Fibroblast of mammary gland (primary cell): Measurements from ENCODE around the gene OTULINL.

Experiments used
- DNase-seq: peaks from one replicate; pipeline ENCODE4 v3.0.0-alpha.2; 2010; ENCODE audit warnings: low read depth
- H3K4me3 ChIP-seq: 2 replicates; pipeline ENCODE4 v1.5.1; 2011; ENCODE audit warnings: low read depth, mild to moderate bottlenecking, low read length, moderate library complexity; ENCODE audit not compliant: control insufficient read depth
- CTCF ChIP-seq: conservative IDR thresholded peaks from 2 replicates; pipeline ENCODE4 v1.5.1; 2011; ENCODE audit warnings: low read depth, low read length, inconsistent platforms; ENCODE audit not compliant: control insufficient read depth, insufficient read depth

OTULINL gene

GRCh38 chr5:14597080-14597479 lies 15.5 kb downstream of the OTULINL start:
- H3K4me3 ChIP-seq = no peak overlapping the region
- no peak for TF ChIP-seq CTCF
- DNase-seq = no peak

GRCh38 chr5:14598225-14598624 lies 16.6 kb downstream of the OTULINL start:
- DNase-seq = no peak
- no peak overlapping the region for H3K4me3 ChIP-seq
- TF ChIP-seq CTCF = no peak

- no peak for TF ChIP-seq CTCF
Observed at GRCh38 chr5:14599476-14600127, 18.0 kb downstream of the OTULINL start.

GRCh38 chr5:14600846-14601245 lies 19.3 kb downstream of the OTULINL start:
- TF ChIP-seq CTCF = no peak
- DNase-seq = no peak
- H3K4me3 ChIP-seq = no peak overlapping the region

More at GRCh38 chr5:14599476-14600127, 18.0 kb downstream of the OTULINL start:
- H3K4me3 ChIP-seq = no peak overlapping the region
- no peak for DNase-seq

GRCh38 chr5:14603141-14603540 lies 21.5 kb downstream of the OTULINL start:
- no peak overlapping the region for H3K4me3 ChIP-seq
- no peak for DNase-seq
- TF ChIP-seq CTCF = no peak

GRCh38 chr5:14607104-14607503 lies 25.5 kb downstream of the OTULINL start:
- TF ChIP-seq CTCF = no peak
- no peak overlapping the region for H3K4me3 ChIP-seq
- no peak for DNase-seq

- no peak overlapping the region for H3K4me3 ChIP-seq
- no peak for TF ChIP-seq CTCF
- DNase-seq = no peak
Observed at GRCh38 chr5:14608169-14608568, 26.6 kb downstream of the OTULINL start.
